ENCODE data around the gene FBLN1.

The FBLN1 gene

GRCh38 chr22:45632791-45633515 is 130.3 kb downstream of the FBLN1 start:
- DNase-seq (ENCODE audit: low read depth in 4 of 4, low spot score in 1 of 4) = no peak

- DNase-seq (ENCODE audit: low read depth in 4 of 4, low spot score in 1 of 4) = no peak
These were observed 134.0 kb downstream of the FBLN1 start for GRCh38 chr22:45636683-45637082.

GRCh38 chr22:45638197-45638596 is 135.5 kb downstream of the FBLN1 start:
- no peak for DNase-seq (ENCODE audit: low read depth in 4 of 4, low spot score in 1 of 4)

GRCh38 chr22:45638834-45639746 is 136.4 kb downstream of the FBLN1 start:
- no peak for DNase-seq (ENCODE audit: low read depth in 4 of 4, low spot score in 1 of 4)

GRCh38 chr22:45639747-45640102 is 137.0 kb downstream of the FBLN1 start:
- no peak for DNase-seq (ENCODE audit: low read depth in 4 of 4, low spot score in 1 of 4)

DNA sequence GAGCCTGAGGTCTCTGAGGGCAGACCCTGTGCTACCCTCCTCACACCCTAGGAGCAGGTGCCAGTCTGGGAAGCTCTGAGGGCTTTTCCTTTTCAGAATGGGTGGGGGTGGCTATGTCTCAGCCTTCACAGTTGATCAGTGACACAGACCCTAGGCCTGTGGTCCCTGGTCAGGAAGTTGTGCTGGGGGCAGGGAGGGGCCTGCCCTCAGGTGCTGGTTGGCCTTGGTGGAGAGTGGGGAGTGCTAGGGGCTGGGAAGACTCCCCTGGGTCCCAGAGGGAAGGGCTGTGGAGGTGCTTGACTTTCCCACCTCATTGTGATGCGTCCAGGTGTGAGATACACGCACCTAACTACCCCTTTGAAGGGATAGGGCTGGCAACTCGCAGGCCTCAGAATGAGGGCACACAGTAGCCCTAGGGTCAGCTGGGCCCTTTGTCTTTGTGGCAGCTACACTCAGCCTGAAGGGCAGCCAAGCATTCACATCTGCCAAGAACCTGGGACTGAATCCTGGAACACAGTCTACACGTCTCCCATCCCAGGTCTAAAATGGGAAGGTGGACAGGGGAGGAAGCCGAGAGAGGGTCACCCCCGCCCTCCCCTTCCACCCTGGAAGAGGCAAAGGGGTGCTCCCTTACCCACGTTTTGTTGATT is 137.7 kb downstream of the FBLN1 start:
- DNase-seq (ENCODE audit: low read depth in 4 of 4, low spot score in 1 of 4) = no peak

DNA sequence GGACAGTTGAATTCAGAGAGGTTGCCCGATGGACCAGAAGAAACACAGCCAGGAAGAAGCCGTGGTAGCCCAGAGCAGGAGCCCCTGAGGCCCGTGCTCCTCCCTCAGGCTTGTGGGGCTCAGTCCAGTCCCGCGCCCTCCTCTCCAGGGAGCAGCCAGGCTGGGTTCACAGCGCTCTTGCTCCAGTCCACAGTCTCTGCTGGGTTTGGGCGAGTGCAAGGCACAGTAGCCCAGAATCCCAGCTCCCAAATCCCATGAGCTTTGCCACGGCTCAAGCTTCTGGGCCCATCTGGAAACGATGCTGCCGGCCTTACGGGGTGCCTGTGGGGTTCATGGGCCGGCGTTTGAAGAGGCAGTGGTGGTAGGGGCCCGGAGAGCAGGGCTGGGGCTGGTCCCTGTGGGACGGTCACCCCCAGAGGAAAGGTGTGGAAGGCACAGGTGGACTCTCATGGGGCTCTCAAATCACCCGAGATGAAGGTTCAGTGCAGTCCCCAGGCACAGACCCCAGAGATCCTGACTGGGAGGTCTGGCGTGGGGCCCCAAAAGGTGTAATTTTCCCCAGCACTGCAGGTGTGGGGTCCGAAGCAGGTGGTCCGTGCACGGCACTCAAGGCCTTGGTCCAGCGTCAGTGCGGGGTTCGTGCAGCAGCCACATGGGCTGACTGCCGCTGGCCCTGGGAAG is 138.4 kb downstream of the FBLN1 start:
- no peak for DNase-seq (ENCODE audit: low read depth in 4 of 4, low spot score in 1 of 4)

GRCh38 chr22:45642986-45643385 is 140.3 kb downstream of the FBLN1 start:
- DNase-seq (ENCODE audit: low read depth in 4 of 4, low spot score in 1 of 4) = no peak

GRCh38 chr22:45644714-45645113 is 142.0 kb downstream of the FBLN1 start:
- DNase-seq (ENCODE audit: low read depth in 4 of 4, low spot score in 1 of 4) = no peak

GRCh38 chr22:45645150-45645525 is 142.5 kb downstream of the FBLN1 start:
- no peak for DNase-seq (ENCODE audit: low read depth in 4 of 4, low spot score in 1 of 4)

- DNase-seq (ENCODE audit: low read depth in 4 of 4, low spot score in 1 of 4) = peak; percentile 43 to 72 (median 64)
These were observed 143.1 kb downstream of the FBLN1 start for GRCh38 chr22:45645526-45646414.

- no peak for DNase-seq (ENCODE audit: low read depth in 4 of 4, low spot score in 1 of 4)
These were observed 145.0 kb downstream of the FBLN1 start for GRCh38 chr22:45647532-45648225.

DNA sequence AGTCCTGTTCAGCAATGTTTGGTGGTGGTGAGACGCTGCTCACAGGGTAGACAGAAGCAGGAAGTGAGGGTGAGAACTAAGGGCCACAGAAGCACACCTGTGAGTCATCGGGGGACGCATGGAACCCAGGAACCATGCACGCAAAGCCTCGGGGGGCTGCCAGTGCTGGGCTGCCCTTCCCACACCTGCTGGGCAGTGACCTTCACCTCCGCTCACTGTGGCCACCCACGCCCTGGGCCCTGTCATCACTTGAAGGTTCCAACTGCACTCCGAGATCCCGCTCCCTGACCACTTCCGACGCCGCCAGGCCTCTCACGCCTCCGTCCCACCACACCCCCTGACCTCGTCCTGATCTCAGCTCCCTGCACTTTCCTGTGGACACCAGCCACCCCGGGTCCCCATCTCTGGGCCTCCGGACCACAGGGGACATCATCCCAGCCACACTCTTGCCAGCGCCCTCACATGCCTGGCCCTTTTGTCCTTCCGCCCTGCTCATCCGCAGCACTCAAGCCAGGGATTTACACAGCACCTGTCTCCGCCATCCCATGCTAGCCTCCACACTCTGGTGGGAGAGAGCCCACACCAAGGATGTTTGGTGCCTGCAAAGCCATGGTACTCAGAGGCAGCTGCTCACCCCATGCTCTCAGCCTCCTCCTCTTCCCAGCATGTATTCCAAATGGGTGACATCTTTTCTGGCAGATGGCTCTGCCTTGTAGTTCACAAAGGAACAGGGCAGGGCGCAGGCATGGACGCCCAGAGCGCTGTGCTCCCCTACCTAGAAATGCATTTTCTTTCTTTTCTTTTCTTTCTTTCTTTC is 145.8 kb downstream of the FBLN1 start:
- DNase-seq (ENCODE audit: low read depth in 4 of 4, low spot score in 1 of 4) = no peak

GRCh38 chr22:45649809-45650208 is 147.1 kb downstream of the FBLN1 start:
- DNase-seq (ENCODE audit: low read depth in 4 of 4, low spot score in 1 of 4) = no peak

- DNase-seq (ENCODE audit: low read depth in 4 of 4, low spot score in 1 of 4) = no peak
These were observed 148.0 kb downstream of the FBLN1 start for GRCh38 chr22:45650721-45651120.
